H1 (cell line): Measurements from ENCODE around the gene CEP250. TPM values are rescaled to one million over a fixed set of nuclear protein-coding genes. Genes with fewer than 3 reads are reported as not detected.

Source experiments
- ASH2L ChIP-seq: fragments of 200-600, 300-600 bp; sonication (generic); IDR thresholded peaks from one replicate; pipeline ENCODE4 v1.7.1; 2017; ENCODE audit warnings: low read length
- CREB1 ChIP-seq: IDR thresholded peaks from 2 replicates; pipeline ENCODE4 v1.6.1; 2012; ENCODE audit warnings: inconsistent platforms
- GTF2F1 ChIP-seq: IDR thresholded peaks from 2 replicates; pipeline ENCODE4 v1.6.1; 2012; ENCODE audit warnings: low read depth, low read length, improper control_type of control experiment, borderline replicate concordance
- SIRT6 ChIP-seq: IDR thresholded peaks from one replicate; pipeline ENCODE4 v1.7.1; 2012; ENCODE audit warnings: low read length, inconsistent platforms
- SP4 ChIP-seq: IDR thresholded peaks from 2 replicates; pipeline ENCODE4 v1.6.1; 2012; ENCODE audit warnings: low read length, inconsistent platforms
- SRF ChIP-seq: IDR thresholded peaks from 2 replicates; pipeline ENCODE4 v1.6.1; 2011; ENCODE audit warnings: mild to moderate bottlenecking, low read depth, low read length, moderate library complexity
- TCF12 ChIP-seq: IDR thresholded peaks from 2 replicates; pipeline ENCODE4 v1.6.1; 2011; ENCODE audit warnings: low read depth, mild to moderate bottlenecking, low read length
- YY1 ChIP-seq: IDR thresholded peaks from 2 replicates; pipeline ENCODE4 v1.6.1; 2011; ENCODE audit warnings: low read depth, mild to moderate bottlenecking, low read length
- polyA plus RNA-seq, 7 experiments: library from polyadenylated mRNA; depleted of rRNA in 3 of 7; stranded (reverse) in 5 of 7; unstranded in 2 of 7; fragments of >200 nt in 5 of 7; fragments of 200-250 nt in 2 of 7; gene quantifications; 1 replicate in 5 of 7; 2 replicates in 1 of 7; 4 replicates in 1 of 7; pipeline versions ENCODE4 v1.2.1 to v1.2.3, GENCODE V29; 2011 to 2013; ENCODE audit warnings: missing spikeins in 2 of 7, mixed read lengths in 2 of 7
- total RNA-seq: library from RNA; stranded (reverse); fragmentation: NEBNext Ultra II Directional; extraction: Animal tissue kit (Norgen Biotek cat#: 25700); gene quantifications from 2 replicates; pipeline ENCODE4 v1.2.1, GENCODE V29; 2021
- TF ChIP-seq, protein P1 (sequence below): fragments of 300-600 bp; sonication (generic); IDR thresholded peaks from 2 replicates; pipeline ENCODE4 v1.7.1; 2012; ENCODE audit warnings: low read length, moderate library complexity, mild to moderate bottlenecking, inconsistent platforms; ENCODE audit not compliant: insufficient replicate concordance

Gene CEP250
- total and polyA plus RNA-seq, 2 of the 8 experiments (the other 6 are each of a cell fraction or from before 2014, with no cell fraction given) = 2.6 to 33.7 TPM

DNA sequence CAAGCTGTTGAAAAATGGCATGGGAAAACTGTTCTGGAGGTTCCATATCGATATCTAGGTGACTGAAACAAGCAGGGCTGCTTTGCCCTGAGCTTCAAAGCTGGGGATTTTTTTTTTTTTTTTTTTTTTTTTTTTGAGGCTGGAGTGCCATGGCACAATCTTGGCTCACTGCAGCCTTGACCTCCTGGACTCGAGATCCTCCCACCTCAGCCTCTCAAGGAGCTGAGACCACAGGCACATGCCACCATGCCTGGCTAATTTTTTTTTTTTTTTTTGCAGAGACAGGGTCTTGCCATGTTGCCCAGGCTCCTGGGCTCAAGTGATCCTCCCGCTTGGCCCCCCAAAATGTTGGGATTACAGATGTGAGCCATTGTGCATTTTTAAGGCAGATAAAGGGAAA lies 97.5 kb downstream of the CEP250 start (continued):
- TF ChIP-seq, protein P1, sequence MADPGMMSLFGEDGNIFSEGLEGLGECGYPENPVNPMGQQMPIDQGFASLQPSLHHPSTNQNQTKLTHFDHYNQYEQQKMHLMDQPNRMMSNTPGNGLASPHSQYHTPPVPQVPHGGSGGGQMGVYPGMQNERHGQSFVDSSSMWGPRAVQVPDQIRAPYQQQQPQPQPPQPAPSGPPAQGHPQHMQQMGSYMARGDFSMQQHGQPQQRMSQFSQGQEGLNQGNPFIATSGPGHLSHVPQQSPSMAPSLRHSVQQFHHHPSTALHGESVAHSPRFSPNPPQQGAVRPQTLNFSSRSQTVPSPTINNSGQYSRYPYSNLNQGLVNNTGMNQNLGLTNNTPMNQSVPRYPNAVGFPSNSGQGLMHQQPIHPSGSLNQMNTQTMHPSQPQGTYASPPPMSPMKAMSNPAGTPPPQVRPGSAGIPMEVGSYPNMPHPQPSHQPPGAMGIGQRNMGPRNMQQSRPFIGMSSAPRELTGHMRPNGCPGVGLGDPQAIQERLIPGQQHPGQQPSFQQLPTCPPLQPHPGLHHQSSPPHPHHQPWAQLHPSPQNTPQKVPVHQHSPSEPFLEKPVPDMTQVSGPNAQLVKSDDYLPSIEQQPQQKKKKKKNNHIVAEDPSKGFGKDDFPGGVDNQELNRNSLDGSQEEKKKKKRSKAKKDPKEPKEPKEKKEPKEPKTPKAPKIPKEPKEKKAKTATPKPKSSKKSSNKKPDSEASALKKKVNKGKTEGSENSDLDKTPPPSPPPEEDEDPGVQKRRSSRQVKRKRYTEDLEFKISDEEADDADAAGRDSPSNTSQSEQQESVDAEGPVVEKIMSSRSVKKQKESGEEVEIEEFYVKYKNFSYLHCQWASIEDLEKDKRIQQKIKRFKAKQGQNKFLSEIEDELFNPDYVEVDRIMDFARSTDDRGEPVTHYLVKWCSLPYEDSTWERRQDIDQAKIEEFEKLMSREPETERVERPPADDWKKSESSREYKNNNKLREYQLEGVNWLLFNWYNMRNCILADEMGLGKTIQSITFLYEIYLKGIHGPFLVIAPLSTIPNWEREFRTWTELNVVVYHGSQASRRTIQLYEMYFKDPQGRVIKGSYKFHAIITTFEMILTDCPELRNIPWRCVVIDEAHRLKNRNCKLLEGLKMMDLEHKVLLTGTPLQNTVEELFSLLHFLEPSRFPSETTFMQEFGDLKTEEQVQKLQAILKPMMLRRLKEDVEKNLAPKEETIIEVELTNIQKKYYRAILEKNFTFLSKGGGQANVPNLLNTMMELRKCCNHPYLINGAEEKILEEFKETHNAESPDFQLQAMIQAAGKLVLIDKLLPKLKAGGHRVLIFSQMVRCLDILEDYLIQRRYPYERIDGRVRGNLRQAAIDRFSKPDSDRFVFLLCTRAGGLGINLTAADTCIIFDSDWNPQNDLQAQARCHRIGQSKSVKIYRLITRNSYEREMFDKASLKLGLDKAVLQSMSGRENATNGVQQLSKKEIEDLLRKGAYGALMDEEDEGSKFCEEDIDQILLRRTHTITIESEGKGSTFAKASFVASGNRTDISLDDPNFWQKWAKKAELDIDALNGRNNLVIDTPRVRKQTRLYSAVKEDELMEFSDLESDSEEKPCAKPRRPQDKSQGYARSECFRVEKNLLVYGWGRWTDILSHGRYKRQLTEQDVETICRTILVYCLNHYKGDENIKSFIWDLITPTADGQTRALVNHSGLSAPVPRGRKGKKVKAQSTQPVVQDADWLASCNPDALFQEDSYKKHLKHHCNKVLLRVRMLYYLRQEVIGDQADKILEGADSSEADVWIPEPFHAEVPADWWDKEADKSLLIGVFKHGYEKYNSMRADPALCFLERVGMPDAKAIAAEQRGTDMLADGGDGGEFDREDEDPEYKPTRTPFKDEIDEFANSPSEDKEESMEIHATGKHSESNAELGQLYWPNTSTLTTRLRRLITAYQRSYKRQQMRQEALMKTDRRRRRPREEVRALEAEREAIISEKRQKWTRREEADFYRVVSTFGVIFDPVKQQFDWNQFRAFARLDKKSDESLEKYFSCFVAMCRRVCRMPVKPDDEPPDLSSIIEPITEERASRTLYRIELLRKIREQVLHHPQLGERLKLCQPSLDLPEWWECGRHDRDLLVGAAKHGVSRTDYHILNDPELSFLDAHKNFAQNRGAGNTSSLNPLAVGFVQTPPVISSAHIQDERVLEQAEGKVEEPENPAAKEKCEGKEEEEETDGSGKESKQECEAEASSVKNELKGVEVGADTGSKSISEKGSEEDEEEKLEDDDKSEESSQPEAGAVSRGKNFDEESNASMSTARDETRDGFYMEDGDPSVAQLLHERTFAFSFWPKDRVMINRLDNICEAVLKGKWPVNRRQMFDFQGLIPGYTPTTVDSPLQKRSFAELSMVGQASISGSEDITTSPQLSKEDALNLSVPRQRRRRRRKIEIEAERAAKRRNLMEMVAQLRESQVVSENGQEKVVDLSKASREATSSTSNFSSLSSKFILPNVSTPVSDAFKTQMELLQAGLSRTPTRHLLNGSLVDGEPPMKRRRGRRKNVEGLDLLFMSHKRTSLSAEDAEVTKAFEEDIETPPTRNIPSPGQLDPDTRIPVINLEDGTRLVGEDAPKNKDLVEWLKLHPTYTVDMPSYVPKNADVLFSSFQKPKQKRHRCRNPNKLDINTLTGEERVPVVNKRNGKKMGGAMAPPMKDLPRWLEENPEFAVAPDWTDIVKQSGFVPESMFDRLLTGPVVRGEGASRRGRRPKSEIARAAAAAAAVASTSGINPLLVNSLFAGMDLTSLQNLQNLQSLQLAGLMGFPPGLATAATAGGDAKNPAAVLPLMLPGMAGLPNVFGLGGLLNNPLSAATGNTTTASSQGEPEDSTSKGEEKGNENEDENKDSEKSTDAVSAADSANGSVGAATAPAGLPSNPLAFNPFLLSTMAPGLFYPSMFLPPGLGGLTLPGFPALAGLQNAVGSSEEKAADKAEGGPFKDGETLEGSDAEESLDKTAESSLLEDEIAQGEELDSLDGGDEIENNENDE = no peak
- TF ChIP-seq SP4 (no peak), SIRT6 (no peak), TCF12 (no peak), CREB1 (no peak), YY1 (no peak), GTF2F1 (no peak), SRF (no peak), ASH2L (no peak)
